Neutrophil (primary cell): Measurements from ENCODE around the gene CAPZA1.

ENCODE experiments used
- H3K27ac ChIP-seq: fragments of 200-600 bp; sonication (generic); 2 replicates; pipeline ENCODE4 v1.5.1; 2016; ENCODE audit warnings: mild to moderate bottlenecking, moderate library complexity
- H3K27me3 ChIP-seq: fragments of 200-600 bp; sonication (generic); 2 replicates; pipeline ENCODE4 v1.6.0; 2016; ENCODE audit warnings: mild to moderate bottlenecking
- H3K36me3 ChIP-seq: fragments of 200-600 bp; sonication (generic); 2 replicates; pipeline ENCODE4 v1.5.1; 2017
- H3K4me1 ChIP-seq, 2 experiments: fragments of 200-600 bp in 1 of 2; sonication (generic) in 1 of 2; 1 replicate in 1 of 2; 2 replicates in 1 of 2; pipeline versions ENCODE4 v1.5.1 to v1.6.1; 2013 to 2016; ENCODE audit warnings: low read depth in 1 of 2, low read length in 1 of 2, mild to moderate bottlenecking in 1 of 2, moderate library complexity in 1 of 2; ENCODE audit not compliant: control insufficient read depth in 1 of 2, insufficient read depth in 1 of 2
- H3K4me3 ChIP-seq, 2 experiments: fragments of 200-600 bp in 1 of 2; sonication (generic) in 1 of 2; 1 replicate in 1 of 2; 2 replicates in 1 of 2; pipeline ENCODE4 v1.5.1; 2013 to 2016; ENCODE audit warnings: low read depth in 1 of 2, low read length in 1 of 2, mild to moderate bottlenecking in 1 of 2, moderate library complexity in 1 of 2
- H3K9me3 ChIP-seq: fragments of 200-600 bp; sonication (generic); 2 replicates; pipeline ENCODE4 v1.5.1; 2016
- TF ChIP-seq, protein P1 (sequence below): fragments of 200-600 bp; sonication (generic); IDR thresholded peaks from 2 replicates; pipeline ENCODE4 v1.5.1; 2016; ENCODE audit warnings: antibody characterized with exemption

Gene CAPZA1

DNA sequence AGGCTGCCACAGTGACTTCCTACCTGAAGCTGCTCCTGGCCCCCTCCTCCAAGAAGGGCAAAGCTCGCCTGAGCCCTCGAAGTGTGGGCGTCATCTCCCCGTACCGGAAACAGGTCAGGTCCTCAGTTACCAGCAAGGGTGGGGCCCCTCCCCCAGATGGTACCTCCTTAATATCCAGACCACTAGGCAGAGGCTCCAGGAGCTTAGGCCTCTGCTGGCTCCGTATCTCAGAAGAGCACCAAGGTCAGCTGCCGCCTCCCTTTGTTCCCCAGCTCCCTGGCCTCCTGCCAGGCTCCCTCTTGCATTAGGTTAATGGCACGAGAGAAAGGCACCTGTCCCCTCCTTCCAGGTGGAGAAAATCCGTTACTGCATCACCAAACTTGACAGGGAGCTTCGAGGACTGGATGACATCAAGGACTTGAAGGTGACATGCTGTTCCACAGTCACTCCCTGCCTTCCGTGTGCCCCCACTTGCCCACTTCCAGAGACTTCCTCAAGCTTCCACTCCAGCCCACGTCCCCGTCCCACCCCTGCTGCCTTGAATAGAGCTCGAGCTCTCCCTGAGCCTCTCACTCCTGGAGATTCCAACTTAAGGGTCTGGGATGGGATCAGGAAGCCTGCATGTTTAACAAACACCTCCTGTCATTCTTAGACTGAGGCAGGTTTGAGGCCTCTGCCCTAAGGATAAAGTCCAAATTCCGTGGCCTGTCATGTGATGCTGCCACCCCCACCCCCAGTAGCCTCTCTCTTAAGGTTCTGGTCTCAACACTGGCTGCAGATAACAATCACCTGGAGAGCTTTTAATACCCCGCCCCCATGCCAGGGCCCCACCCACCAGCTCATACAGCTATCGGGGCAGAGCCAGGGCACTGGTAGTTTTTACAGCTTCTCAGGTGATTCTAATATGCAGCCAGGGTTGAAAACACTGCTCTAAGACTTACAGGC, 79.0 kb downstream of the CAPZA1 start:
- Histone ChIP-seq H3K4me1 (no peaks in the 10 kb centered on the region), H3K4me3 (no peak overlapping the region), H3K27ac (no peak overlapping the region)

DNA sequence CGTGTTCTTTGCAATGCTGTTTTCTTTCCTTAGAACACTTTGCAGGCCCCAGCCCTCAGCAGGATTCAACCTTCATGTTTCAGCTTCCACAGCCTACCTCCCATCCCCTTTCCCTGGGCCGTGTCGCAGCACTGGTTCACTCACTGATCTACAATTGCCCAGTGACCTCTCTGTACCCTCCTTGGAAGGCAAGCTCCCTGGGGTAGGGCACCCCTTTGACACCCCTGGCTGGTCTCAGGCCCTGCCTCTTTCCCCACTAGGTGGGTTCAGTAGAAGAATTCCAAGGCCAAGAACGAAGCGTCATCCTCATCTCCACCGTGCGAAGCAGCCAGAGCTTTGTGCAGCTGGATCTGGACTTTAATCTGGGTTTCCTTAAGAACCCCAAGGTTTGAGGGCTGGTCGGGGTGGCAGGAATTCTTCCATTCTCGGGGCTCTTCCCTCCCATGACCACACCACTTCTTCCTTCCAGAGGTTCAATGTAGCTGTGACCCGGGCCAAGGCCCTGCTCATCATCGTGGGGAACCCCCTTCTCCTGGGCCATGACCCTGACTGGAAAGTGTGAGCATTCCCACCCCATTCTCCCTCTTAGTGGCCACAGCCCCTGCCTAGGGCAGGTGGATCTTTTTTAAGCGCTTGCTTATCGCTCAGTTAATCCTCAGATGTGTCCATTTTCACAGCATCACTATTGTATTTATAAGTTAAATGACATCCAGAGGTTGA, 80.0 kb downstream of the CAPZA1 start:
- Histone ChIP-seq H3K27me3 (peaks cover 26% of the 10 kb centered on the region), H3K4me1 (no peaks in the 10 kb centered on the region), H3K9me3 (no peaks in the 10 kb centered on the region), H3K4me3 (no peak overlapping the region), H3K36me3 (no peaks in the 10 kb centered on the region), H3K27ac (no peak overlapping the region)
- TF ChIP-seq, protein P1, sequence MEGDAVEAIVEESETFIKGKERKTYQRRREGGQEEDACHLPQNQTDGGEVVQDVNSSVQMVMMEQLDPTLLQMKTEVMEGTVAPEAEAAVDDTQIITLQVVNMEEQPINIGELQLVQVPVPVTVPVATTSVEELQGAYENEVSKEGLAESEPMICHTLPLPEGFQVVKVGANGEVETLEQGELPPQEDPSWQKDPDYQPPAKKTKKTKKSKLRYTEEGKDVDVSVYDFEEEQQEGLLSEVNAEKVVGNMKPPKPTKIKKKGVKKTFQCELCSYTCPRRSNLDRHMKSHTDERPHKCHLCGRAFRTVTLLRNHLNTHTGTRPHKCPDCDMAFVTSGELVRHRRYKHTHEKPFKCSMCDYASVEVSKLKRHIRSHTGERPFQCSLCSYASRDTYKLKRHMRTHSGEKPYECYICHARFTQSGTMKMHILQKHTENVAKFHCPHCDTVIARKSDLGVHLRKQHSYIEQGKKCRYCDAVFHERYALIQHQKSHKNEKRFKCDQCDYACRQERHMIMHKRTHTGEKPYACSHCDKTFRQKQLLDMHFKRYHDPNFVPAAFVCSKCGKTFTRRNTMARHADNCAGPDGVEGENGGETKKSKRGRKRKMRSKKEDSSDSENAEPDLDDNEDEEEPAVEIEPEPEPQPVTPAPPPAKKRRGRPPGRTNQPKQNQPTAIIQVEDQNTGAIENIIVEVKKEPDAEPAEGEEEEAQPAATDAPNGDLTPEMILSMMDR, result no peak

More for the DNA sequence above, 79.0 kb downstream of the CAPZA1 start:
- Histone ChIP-seq H3K27me3 (peaks cover 17% of the 10 kb centered on the region), H3K9me3 (no peaks in the 10 kb centered on the region), H3K36me3 (no peaks in the 10 kb centered on the region)
- TF ChIP-seq, protein P1, result no peak

DNA sequence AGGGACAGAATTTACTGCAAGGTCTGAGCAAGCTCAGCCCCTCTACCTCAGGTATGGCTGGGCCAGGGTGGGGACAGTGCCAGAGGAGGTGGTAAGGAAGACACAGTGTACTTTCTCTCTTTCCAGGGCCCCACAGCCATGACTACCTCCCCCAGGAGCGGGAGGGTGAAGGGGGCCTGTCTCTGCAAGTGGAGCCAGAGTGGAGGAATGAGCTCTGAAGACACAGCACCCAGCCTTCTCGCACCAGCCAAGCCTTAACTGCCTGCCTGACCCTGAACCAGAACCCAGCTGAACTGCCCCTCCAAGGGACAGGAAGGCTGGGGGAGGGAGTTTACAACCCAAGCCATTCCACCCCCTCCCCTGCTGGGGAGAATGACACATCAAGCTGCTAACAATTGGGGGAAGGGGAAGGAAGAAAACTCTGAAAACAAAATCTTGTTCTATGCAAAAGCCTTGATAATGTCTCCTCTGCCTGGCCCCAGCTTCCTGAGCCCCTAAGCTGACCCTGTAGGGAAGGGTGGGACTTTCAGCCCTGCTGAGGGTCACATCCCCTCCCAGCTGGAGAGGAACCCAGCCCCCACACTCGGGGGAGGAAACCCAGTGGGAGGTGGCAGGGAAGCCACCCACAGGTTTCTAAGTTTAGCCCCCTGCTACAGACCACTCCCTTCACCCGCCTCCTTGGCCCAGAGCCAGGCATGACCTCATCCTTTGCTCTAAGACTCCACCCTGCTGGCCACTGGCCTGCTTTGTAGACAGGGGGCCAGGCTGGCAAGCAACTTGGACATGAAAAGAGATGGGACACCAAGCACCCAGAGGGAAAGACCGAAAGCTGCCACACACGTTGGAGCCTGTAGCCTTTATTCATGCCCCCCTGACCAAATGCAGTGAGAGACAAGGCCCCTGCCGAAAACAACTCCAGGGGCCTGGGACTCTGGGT, 80.9 kb downstream of the CAPZA1 start:
- Histone ChIP-seq H3K27me3 (peaks cover 36% of the 10 kb centered on the region), H3K9me3 (no peaks in the 10 kb centered on the region), H3K4me1 (no peaks in the 10 kb centered on the region), H3K36me3 (no peaks in the 10 kb centered on the region), H3K4me3 (no peak overlapping the region), H3K27ac (no peak overlapping the region)
- TF ChIP-seq, protein P1, result no peak

DNA sequence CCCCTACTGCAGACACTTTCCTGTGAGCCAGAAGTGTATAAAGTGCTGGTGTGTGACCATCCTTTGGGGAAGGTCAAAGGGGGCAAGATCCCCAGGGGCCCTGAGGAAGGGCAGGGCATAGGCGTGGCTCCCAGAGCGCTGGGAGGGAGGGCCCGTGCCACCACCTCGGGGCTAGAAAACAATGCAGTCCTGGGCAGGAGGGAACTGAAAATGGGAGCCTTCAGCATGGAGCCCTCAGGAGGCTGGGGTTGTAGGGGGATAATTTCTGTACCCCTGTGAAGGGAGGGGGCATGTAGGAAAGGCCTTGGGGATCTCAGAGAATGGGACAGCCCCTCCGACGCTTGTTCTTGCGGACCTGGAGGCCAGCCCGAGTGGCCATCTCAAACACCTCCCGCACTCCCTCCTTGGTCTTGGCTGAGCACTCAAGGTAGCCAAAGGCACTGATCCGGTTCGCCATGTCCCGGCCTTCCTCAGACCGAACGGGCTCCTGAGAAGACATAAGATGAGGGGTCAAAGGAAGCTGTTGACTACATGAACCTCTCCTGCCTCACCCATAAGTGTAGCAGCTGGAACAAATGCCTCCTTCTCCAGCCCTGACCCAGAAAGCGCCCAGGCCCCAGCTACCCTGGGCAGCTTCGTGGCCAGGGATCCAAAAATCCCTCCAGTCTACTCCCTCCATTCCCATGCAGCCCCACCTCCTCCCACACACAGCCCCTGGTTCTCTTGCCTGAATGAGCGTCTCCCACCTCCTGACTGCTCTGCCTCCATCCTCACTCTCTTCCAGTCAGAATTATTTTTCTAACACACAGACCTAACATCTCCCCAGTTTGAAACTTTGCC, 81.8 kb downstream of the CAPZA1 start:
- Histone ChIP-seq H3K27me3 (peaks cover 45% of the 10 kb centered on the region), H3K9me3 (no peaks in the 10 kb centered on the region), H3K4me1 (peaks cover 0 to under 1% of the 10 kb centered on the region in 2 experiments), H3K36me3 (no peaks in the 10 kb centered on the region), H3K27ac (no peak overlapping the region), H3K4me3 (no peak overlapping the region)
- TF ChIP-seq, protein P1, result no peak
